ENCODE results near the gene ATCAY.

DNA sequence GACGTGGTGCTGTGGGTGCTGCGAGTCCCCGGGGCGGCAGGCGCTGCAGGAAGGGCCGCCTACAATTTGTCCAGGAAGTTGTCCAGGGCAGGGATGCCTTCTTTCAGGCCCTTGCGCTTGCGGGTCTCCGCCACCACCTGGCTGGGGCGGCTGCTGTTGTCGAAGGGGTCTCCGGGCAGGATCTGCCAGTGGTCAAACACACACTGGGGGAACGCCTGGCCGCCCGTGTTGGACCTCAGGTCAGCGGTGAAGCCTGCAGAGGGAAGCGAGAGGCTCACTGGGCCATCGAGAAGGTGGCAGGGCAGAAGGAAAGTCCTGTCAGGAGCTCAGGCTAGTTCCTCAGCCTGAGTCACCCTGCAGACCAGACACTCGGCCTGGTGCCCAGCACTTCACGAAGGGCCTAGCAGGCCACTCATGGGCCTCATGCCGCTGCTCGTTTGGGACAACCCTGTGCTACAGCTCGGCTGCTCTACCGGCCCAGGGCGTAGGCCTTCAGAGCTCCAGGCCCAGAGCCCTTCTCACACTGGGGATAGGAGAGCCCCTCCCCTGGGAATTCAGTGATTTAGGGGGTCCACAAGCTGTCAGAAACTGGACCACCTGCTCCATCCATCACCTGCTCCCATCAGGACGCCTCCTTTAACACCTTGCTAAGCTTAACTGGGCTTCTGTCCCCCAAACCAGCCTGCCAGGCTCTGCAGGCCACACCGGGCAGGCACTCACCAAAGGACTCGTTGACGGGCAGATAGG is 96.2 kb downstream of the ATCAY start:
- TF ChIP-seq, protein P1, sequence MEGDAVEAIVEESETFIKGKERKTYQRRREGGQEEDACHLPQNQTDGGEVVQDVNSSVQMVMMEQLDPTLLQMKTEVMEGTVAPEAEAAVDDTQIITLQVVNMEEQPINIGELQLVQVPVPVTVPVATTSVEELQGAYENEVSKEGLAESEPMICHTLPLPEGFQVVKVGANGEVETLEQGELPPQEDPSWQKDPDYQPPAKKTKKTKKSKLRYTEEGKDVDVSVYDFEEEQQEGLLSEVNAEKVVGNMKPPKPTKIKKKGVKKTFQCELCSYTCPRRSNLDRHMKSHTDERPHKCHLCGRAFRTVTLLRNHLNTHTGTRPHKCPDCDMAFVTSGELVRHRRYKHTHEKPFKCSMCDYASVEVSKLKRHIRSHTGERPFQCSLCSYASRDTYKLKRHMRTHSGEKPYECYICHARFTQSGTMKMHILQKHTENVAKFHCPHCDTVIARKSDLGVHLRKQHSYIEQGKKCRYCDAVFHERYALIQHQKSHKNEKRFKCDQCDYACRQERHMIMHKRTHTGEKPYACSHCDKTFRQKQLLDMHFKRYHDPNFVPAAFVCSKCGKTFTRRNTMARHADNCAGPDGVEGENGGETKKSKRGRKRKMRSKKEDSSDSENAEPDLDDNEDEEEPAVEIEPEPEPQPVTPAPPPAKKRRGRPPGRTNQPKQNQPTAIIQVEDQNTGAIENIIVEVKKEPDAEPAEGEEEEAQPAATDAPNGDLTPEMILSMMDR (IDR thresholded peaks at IDR 0.05; ENCODE audit: low read depth, low read length): no peak
- no peak for TF ChIP-seq EZH2phosphoT487 (IDR thresholded peaks at IDR 0.05; ENCODE audit: low read depth)

All from OCI-LY3 (cell line).